HepG2 (cell line): ENCODE results near the gene UNC13D. TPM values are rescaled to one million over a fixed set of nuclear protein-coding genes. Genes with fewer than 3 reads are reported as not detected.
A peak's percentile ranks its signal among the peaks of the same experiment; 100 is the strongest.

Source experiments
- FOXO1 ChIP-seq: sonication (generic); formaldehyde crosslinking; IDR thresholded peaks from 2 replicates; pipeline ENCODE4 v1.4.0; 2020; ENCODE audit warnings: missing genetic modification reagents
- HOXA5 ChIP-seq: sonication (generic); formaldehyde crosslinking; IDR thresholded peaks from 2 replicates; pipeline ENCODE4 v1.4.0; 2020; ENCODE audit warnings: missing genetic modification reagents
- IKZF4 ChIP-seq: sonication (generic); formaldehyde crosslinking; IDR thresholded peaks from 2 replicates; pipeline ENCODE4 v1.5.1; 2020; ENCODE audit warnings: borderline replicate concordance, mild to moderate bottlenecking, low read depth, missing genetic modification reagents; ENCODE audit errors: not compliant biosample characterization
- KDM4B ChIP-seq: sonication (generic); formaldehyde crosslinking; IDR thresholded peaks from 2 replicates; pipeline ENCODE4 v1.4.0; 2020; ENCODE audit warnings: missing genetic modification reagents
- KMT2A ChIP-seq: sonication (generic); formaldehyde crosslinking; IDR thresholded peaks from 2 replicates; pipeline ENCODE4 v1.4.0; 2020; ENCODE audit warnings: missing genetic modification reagents
- MAF1 ChIP-seq: sonication (generic); formaldehyde crosslinking; IDR thresholded peaks from 2 replicates; pipeline ENCODE4 v1.5.0; 2020; ENCODE audit warnings: missing genetic modification reagents, borderline replicate concordance
- SALL2 ChIP-seq: sonication (generic); formaldehyde crosslinking; IDR thresholded peaks from 2 replicates; pipeline ENCODE4 v1.8.1; 2023; ENCODE audit warnings: mild to moderate bottlenecking, missing genetic modification reagents, inconsistent platforms
- SP4 ChIP-seq: sonication (generic); formaldehyde crosslinking; IDR thresholded peaks from 2 replicates; pipeline ENCODE4 v1.8.1; 2023; ENCODE audit warnings: mild to moderate bottlenecking, missing genetic modification reagents
- SSRP1 ChIP-seq: IDR thresholded peaks from 2 replicates; pipeline ENCODE4 v1.6.1; 2016; ENCODE audit warnings: control low read depth
- TAF15 ChIP-seq: fragments of 200-400 bp; formaldehyde crosslinking; IDR thresholded peaks from one replicate; pipeline ENCODE4 v1.6.1; 2018; ENCODE audit warnings: mild to moderate bottlenecking, low read depth, low read length; ENCODE audit not compliant: poor library complexity, severe bottlenecking
- ZNF264 ChIP-seq: sonication (generic); formaldehyde crosslinking; IDR thresholded peaks from 2 replicates; pipeline ENCODE4 v1.4.0; 2020; ENCODE audit warnings: missing genetic modification reagents
- ZNF333 ChIP-seq: sonication (generic); formaldehyde crosslinking; IDR thresholded peaks from 2 replicates; pipeline ENCODE4 v1.4.0; 2020; ENCODE audit warnings: mild to moderate bottlenecking, missing genetic modification reagents, borderline replicate concordance
- ZNF562 ChIP-seq: sonication (generic); formaldehyde crosslinking; IDR thresholded peaks from 2 replicates; pipeline ENCODE4 v1.8.0; 2022; ENCODE audit warnings: missing genetic modification reagents, borderline replicate concordance
- polyA plus RNA-seq, 8 experiments: library from polyadenylated mRNA; depleted of rRNA in 3 of 8; stranded (reverse) in 7 of 8; unstranded in 1 of 8; fragments of >200 nt; fragmentation: Illumina TruSeq in 4 of 8; extraction: Trizol in 4 of 8; gene quantifications; 2 replicates each; pipeline versions ENCODE4 v1.2.1 to v1.2.3, GENCODE V29; 2011 to 2016; ENCODE audit warnings: low read depth in 4 of 8, missing spikeins in 1 of 8, mixed read lengths in 1 of 8; ENCODE audit not compliant: insufficient read depth in 1 of 8
- total RNA-seq, 5 experiments: library from RNA; depleted of rRNA; stranded (reverse); fragments of >200 nt; fragmentation: Illumina TruSeq; extraction: Trizol; gene quantifications; 2 replicates each; pipeline ENCODE4 v1.2.3, GENCODE V29; 2016; ENCODE audit warnings: low read depth in 1 of 5
- TF ChIP-seq, protein P1 (sequence below): sonication (generic); formaldehyde crosslinking; IDR thresholded peaks from 2 replicates; pipeline ENCODE4 v1.8.0; 2022; ENCODE audit warnings: mild to moderate bottlenecking, missing genetic modification reagents
- TF ChIP-seq, protein P2 (sequence below): sonication (generic); formaldehyde crosslinking; IDR thresholded peaks from 2 replicates; pipeline ENCODE4 v1.5.0; 2020; ENCODE audit warnings: missing genetic modification reagents, mild to moderate bottlenecking, borderline replicate concordance
- TF ChIP-seq, protein P3 (sequence below): sonication (generic); formaldehyde crosslinking; IDR thresholded peaks from 2 replicates; pipeline ENCODE4 v1.8.0; 2023; ENCODE audit warnings: mild to moderate bottlenecking, missing genetic modification reagents
- TF ChIP-seq, protein P4 (sequence below): sonication (generic); formaldehyde crosslinking; IDR thresholded peaks from 2 replicates; pipeline ENCODE4 v1.4.0; 2020; ENCODE audit warnings: mild to moderate bottlenecking, missing genetic modification reagents
- TF ChIP-seq, protein P5 (sequence below): IDR thresholded peaks from 2 replicates; pipeline ENCODE4 v1.6.1; 2016; ENCODE audit warnings: missing genetic modification reagents, missing compliant biosample characterization
- TF ChIP-seq, protein P6 (sequence below): sonication (generic); formaldehyde crosslinking; IDR thresholded peaks from 2 replicates; pipeline ENCODE4 v1.5.0; 2020; ENCODE audit warnings: mild to moderate bottlenecking, missing genetic modification reagents, borderline replicate concordance

Gene UNC13D
- total and polyA plus RNA-seq, 2 of the 13 experiments (the other 11 are each of a cell fraction or from before 2014, with no cell fraction given), result 29.7 to 42.7 TPM

DNA sequence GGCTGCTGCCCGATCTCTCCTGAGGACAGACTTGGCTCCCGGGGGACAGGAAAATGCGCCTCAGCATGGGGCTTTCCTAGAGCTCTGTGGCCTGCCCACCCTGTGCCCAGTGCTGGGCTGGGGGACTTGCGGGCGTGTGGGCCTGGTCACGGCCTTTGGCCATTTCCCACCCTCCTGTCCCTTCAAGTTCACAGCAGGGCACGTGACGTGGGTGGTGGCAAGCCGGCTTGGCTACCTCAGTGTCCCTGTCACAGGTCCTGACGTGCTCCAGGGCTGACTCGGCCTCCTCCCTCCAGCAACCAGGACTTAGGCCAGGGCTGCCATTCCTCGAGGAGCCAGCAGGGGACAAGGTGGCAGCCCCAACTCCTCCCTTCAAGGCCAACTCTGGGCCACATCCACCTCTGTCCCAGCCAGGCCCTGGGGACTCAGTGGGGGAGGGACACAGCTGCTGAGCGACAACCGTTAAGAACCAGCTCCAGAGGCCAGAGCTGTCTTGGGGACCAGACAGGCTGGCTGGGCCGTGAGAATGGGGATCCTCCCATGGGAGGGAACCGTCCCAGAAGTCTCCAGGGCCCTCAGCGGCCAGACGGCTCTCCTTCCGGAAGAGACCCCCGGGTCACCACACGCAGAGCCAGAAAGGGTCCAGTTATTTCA, 981 bp upstream of the UNC13D start (continued):
- TF ChIP-seq SALL2 (CRISPR knock-in tag) (peak; percentile 80; the same call in 1 of the 2 replicates), SP4 (peak; percentile 24; the same call in 1 of the 2 replicates), MAF1 (CRISPR knock-in tag) (no peak), KDM4B (CRISPR knock-in tag) (peak; percentile 14; the same call in 1 of the 2 replicates), FOXO1 (CRISPR knock-in tag) (peak; percentile 55; the same call in 1 of the 2 replicates), IKZF4 (CRISPR knock-in tag) (no peak), KMT2A (CRISPR knock-in tag) (peak; percentile 23; the same call in 1 of the 2 replicates), HOXA5 (no peak), ZNF264 (peak; percentile 86), ZNF333 (CRISPR knock-in tag) (peak; percentile 36; the same call in 1 of the 2 replicates), ZNF562 (CRISPR knock-in tag) (no peak), TAF15 (no peak), SSRP1 (CRISPR knock-in tag) (peak; percentile 45; the same call in 1 of the 2 replicates)
- TF ChIP-seq, protein P1, sequence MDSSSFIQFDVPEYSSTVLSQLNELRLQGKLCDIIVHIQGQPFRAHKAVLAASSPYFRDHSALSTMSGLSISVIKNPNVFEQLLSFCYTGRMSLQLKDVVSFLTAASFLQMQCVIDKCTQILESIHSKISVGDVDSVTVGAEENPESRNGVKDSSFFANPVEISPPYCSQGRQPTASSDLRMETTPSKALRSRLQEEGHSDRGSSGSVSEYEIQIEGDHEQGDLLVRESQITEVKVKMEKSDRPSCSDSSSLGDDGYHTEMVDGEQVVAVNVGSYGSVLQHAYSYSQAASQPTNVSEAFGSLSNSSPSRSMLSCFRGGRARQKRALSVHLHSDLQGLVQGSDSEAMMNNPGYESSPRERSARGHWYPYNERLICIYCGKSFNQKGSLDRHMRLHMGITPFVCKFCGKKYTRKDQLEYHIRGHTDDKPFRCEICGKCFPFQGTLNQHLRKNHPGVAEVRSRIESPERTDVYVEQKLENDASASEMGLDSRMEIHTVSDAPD (CRISPR knock-in tag), result no peak
- TF ChIP-seq, protein P2, sequence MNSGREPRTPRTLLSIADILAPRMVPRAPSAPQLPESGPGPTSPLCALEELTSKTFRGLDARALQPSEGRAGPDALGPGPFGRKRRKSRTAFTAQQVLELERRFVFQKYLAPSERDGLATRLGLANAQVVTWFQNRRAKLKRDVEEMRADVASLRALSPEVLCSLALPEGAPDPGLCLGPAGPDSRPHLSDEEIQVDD (CRISPR knock-in tag), result no peak
- TF ChIP-seq, protein P3, sequence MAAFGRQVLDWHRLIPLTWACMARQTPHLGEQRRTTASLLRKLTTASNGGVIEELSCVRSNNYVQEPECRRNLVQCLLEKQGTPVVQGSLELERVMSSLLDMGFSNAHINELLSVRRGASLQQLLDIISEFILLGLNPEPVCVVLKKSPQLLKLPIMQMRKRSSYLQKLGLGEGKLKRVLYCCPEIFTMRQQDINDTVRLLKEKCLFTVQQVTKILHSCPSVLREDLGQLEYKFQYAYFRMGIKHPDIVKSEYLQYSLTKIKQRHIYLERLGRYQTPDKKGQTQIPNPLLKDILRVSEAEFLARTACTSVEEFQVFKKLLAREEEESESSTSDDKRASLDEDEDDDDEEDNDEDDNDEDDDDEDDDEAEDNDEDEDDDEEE (CRISPR knock-in tag), result 0 out of 2 replicates have a peak, but pooled peaks have one; percentile 12
- TF ChIP-seq, protein P4, sequence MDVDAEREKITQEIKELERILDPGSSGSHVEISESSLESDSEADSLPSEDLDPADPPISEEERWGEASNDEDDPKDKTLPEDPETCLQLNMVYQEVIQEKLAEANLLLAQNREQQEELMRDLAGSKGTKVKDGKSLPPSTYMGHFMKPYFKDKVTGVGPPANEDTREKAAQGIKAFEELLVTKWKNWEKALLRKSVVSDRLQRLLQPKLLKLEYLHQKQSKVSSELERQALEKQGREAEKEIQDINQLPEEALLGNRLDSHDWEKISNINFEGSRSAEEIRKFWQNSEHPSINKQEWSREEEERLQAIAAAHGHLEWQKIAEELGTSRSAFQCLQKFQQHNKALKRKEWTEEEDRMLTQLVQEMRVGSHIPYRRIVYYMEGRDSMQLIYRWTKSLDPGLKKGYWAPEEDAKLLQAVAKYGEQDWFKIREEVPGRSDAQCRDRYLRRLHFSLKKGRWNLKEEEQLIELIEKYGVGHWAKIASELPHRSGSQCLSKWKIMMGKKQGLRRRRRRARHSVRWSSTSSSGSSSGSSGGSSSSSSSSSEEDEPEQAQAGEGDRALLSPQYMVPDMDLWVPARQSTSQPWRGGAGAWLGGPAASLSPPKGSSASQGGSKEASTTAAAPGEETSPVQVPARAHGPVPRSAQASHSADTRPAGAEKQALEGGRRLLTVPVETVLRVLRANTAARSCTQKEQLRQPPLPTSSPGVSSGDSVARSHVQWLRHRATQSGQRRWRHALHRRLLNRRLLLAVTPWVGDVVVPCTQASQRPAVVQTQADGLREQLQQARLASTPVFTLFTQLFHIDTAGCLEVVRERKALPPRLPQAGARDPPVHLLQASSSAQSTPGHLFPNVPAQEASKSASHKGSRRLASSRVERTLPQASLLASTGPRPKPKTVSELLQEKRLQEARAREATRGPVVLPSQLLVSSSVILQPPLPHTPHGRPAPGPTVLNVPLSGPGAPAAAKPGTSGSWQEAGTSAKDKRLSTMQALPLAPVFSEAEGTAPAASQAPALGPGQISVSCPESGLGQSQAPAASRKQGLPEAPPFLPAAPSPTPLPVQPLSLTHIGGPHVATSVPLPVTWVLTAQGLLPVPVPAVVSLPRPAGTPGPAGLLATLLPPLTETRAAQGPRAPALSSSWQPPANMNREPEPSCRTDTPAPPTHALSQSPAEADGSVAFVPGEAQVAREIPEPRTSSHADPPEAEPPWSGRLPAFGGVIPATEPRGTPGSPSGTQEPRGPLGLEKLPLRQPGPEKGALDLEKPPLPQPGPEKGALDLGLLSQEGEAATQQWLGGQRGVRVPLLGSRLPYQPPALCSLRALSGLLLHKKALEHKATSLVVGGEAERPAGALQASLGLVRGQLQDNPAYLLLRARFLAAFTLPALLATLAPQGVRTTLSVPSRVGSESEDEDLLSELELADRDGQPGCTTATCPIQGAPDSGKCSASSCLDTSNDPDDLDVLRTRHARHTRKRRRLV, result no peak
- TF ChIP-seq, protein P5, sequence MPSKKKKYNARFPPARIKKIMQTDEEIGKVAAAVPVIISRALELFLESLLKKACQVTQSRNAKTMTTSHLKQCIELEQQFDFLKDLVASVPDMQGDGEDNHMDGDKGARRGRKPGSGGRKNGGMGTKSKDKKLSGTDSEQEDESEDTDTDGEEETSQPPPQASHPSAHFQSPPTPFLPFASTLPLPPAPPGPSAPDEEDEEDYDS, result no peak; the same call in 1 of the 2 replicates
- TF ChIP-seq, protein P6, sequence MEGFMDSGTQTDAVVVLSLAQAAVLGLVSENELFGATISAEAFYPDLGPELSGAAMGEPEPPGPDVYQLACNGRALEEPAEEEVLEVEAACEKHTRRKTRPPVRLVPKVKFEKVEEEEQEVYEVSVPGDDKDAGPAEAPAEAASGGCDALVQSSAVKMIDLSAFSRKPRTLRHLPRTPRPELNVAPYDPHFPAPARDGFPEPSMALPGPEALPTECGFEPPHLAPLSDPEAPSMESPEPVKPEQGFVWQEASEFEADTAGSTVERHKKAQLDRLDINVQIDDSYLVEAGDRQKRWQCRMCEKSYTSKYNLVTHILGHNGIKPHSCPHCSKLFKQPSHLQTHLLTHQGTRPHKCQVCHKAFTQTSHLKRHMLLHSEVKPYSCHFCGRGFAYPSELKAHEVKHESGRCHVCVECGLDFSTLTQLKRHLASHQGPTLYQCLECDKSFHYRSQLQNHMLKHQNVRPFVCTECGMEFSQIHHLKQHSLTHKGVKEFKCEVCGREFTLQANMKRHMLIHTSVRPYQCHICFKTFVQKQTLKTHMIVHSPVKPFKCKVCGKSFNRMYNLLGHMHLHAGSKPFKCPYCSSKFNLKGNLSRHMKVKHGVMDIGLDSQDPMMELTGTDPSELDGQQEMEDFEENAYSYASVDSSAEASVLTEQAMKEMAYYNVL (CRISPR knock-in tag), result no peak
